AG09319 (cell line): ENCODE data around the gene DBH.

Experiments
- DNase-seq: peaks from one replicate; pipeline ENCODE4 v3.0.0-alpha.2; 2010; ENCODE audit warnings: low read depth; ENCODE audit errors: extremely low read depth
- TF ChIP-seq, protein P1 (sequence below): IDR thresholded peaks from 2 replicates; pipeline ENCODE4 v1.5.1; 2011; ENCODE audit warnings: low read depth, mild to moderate bottlenecking, inconsistent platforms, low read length, moderate library complexity

The DBH gene

DNA sequence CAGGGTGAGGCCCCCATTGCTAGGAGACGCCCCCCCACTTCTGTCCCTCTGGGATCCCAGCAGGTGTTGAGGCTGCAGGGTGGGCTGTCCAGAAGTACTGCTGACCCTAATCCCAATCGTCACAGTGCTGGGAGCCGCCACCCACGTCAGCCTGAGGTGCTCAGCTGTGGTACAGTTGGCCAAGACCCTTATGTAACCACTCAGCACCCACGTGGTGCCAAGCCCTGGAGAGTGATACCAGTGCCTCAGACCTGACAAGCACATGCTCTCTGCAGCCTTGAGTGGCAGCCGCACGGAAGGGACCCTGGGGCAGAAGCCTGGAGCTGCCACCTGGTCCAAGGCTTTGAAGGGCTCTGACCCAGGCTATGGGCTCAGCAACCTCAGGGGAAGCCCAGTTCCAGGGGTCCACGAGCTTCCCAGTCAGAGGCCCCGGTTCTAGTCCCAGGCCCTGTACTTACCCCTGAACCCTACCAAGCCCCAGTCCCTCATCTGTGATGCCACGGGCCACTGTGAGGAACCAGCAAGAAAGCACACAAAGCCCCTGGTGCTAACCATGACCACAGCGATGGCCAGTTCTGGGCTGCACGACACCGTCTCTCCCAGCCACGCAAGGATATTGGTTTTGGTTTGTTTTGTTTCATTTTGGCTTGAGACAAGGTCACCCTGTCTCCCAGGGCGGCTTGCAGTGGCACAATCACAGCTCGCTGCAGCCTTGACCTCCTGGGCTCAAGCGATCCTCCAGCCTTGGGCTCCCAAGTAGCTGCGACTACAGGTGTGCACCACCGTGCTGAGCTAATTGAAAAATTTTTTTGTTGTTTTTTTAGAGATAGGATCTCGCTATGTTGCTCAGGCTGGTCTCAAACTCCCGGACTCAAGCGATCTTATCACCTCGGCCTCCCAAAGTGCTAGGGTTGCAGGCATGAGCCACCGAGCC lies 50.7 kb downstream of the DBH start:
- TF ChIP-seq, protein P1, sequence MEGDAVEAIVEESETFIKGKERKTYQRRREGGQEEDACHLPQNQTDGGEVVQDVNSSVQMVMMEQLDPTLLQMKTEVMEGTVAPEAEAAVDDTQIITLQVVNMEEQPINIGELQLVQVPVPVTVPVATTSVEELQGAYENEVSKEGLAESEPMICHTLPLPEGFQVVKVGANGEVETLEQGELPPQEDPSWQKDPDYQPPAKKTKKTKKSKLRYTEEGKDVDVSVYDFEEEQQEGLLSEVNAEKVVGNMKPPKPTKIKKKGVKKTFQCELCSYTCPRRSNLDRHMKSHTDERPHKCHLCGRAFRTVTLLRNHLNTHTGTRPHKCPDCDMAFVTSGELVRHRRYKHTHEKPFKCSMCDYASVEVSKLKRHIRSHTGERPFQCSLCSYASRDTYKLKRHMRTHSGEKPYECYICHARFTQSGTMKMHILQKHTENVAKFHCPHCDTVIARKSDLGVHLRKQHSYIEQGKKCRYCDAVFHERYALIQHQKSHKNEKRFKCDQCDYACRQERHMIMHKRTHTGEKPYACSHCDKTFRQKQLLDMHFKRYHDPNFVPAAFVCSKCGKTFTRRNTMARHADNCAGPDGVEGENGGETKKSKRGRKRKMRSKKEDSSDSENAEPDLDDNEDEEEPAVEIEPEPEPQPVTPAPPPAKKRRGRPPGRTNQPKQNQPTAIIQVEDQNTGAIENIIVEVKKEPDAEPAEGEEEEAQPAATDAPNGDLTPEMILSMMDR: no peak
- DNase-seq: no peak

- TF ChIP-seq, protein P1: no peak
- DNase-seq: no peak
These were observed 51.9 kb downstream of the DBH start for GRCh38 chr9:133687856-133688761.

GRCh38 chr9:133689151-133689763 lies 53.1 kb downstream of the DBH start:
- no peak for DNase-seq
- TF ChIP-seq, protein P1: no peak

DNA sequence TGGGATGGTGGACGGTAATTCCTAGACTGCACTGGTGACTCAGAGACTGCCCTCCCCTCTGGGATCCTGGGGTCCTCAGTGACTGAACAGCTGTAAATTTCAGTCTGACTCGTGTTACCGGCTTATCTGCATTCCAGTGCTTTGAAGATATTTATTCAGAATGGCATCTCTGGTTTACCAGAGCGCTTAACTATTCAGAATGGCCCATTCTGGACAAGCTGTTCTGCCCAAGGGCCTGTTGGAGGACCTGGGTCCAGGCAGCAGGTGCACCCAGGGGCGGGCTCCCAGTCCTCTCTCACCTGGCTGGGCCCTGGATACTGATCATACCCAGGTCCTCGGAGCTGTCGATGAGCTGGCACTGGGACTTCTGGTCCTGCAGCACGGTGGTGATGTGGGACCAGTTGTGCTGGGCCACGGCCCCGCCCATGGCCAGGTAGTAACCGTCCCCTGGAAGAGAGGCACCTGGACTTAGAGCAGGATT lies 54.0 kb downstream of the DBH start:
- DNase-seq: no peak
- TF ChIP-seq, protein P1: no peak

GRCh38 chr9:133691191-133691590 lies 55.0 kb downstream of the DBH start:
- no peak for DNase-seq
- TF ChIP-seq, protein P1: no peak

GRCh38 chr9:133691626-133692363 lies 55.6 kb downstream of the DBH start:
- TF ChIP-seq, protein P1: no peak
- no peak for DNase-seq
